Activated CD4-positive, alpha-beta memory T cell treated with anti-CD3 and anti-CD28 coated beads, Interleukin-2, amount 10 ng/mL, durations not matched to agents 7 days and 5 days (primary cell): ENCODE measurements around the gene ACP6. TPM values are rescaled to one million over a fixed set of nuclear protein-coding genes. Genes with fewer than 3 reads are reported as not detected.

Experiments
- total RNA-seq, 2 experiments: library from RNA; stranded (reverse); gene quantifications; one replicate each; pipeline ENCODE4 v1.2.3, GENCODE V29; 2021

ACP6 gene
- total RNA-seq, 2 experiments from 2014 or later, result 17.8 to 21.0 TPM

Other genes starting within 250 kb of the ACP6 start
- 10 to 100 TPM; 17.4 to 18.6 TPM for gene BCL9, start 129.0 kb downstream of the ACP6 start, total RNA-seq
- not detected for gene GJA5, start 90.1 kb upstream of the ACP6 start, total RNA-seq
- not detected for gene GJA8, start 232.3 kb upstream of the ACP6 start, total RNA-seq